ENCODE results near the gene MRPL40.

- TF ChIP-seq ARNT (IDR thresholded peaks at IDR 0.05) (no peak), FOXA1 (IDR thresholded peaks at IDR 0.05) (no peak), L3MBTL2 (conservative IDR thresholded peaks at IDR 0.05) (no peak)
Observed at GRCh38 chr22:19450363-19451175, 18.2 kb downstream of the MRPL40 start.

Data from HEK293T (cell line).